Kidney capillary endothelial cell (primary cell): ENCODE measurements around the gene KRTAP9-7.

Experiments used
- DNase-seq: peaks from one replicate; pipeline ENCODE4 v3.0.0-alpha.2; 2018; ENCODE audit warnings: low spot score

The KRTAP9-7 gene

GRCh38 chr17:41271858-41272257 lies 3.6 kb upstream of the KRTAP9-7 start:
- no peak for DNase-seq

- no peak for DNase-seq
Measured at GRCh38 chr17:41278176-41278955, 2.9 kb downstream of the KRTAP9-7 start.

GRCh38 chr17:41284043-41284442 lies 8.5 kb downstream of the KRTAP9-7 start:
- DNase-seq: no peak

- DNase-seq: no peak
Measured at GRCh38 chr17:41284546-41284945, 9.0 kb downstream of the KRTAP9-7 start.

- no peak for DNase-seq
Measured at GRCh38 chr17:41287050-41287449, 11.6 kb downstream of the KRTAP9-7 start.

GRCh38 chr17:41294016-41294415 lies 18.5 kb downstream of the KRTAP9-7 start:
- no peak for DNase-seq

GRCh38 chr17:41296846-41297245 lies 21.3 kb downstream of the KRTAP9-7 start:
- DNase-seq: no peak

GRCh38 chr17:41298458-41299135 lies 23.1 kb downstream of the KRTAP9-7 start:
- DNase-seq: no peak

GRCh38 chr17:41301204-41301790 lies 25.8 kb downstream of the KRTAP9-7 start:
- DNase-seq: no peak

GRCh38 chr17:41301916-41302901 lies 26.7 kb downstream of the KRTAP9-7 start, which contains the start of gene KRTAP29-1:
TSS of gene KRTAP29-1 (minus strand) at chr17:41302851. CDS start at chr17:41302851, 0 bp downstream.
- DNase-seq: no peak

- no peak for DNase-seq
Measured at GRCh38 chr17:41302981-41303380, 27.5 kb downstream of the KRTAP9-7 start.

- no peak for DNase-seq
Measured at GRCh38 chr17:41304091-41304490, 28.6 kb downstream of the KRTAP9-7 start.

- DNase-seq: no peak
Measured at GRCh38 chr17:41307647-41308046, 32.1 kb downstream of the KRTAP9-7 start.

- no peak for DNase-seq
Measured at GRCh38 chr17:41308251-41308917, 32.9 kb downstream of the KRTAP9-7 start.

GRCh38 chr17:41308918-41309359 lies 33.4 kb downstream of the KRTAP9-7 start, which contains the start of gene KRTAP16-1:
TSS of gene KRTAP16-1 (minus strand) at chr17:41309309. CDS start at chr17:41309253, 56 bp downstream.
- DNase-seq: no peak

GRCh38 chr17:41311111-41311510 lies 35.6 kb downstream of the KRTAP9-7 start:
- DNase-seq: no peak

GRCh38 chr17:41315204-41315794 lies 39.8 kb downstream of the KRTAP9-7 start, which contains the start of gene KRTAP17-1:
TSS of gene KRTAP17-1 (minus strand) at chr17:41315710. CDS start at chr17:41315650, 60 bp downstream.
- DNase-seq: no peak

- DNase-seq: no peak
Measured at GRCh38 chr17:41315814-41316445, 40.4 kb downstream of the KRTAP9-7 start.

- DNase-seq: no peak
Measured at GRCh38 chr17:41318231-41318630, 42.7 kb downstream of the KRTAP9-7 start.
